Keratinocyte (primary cell): ENCODE measurements around the gene LMOD1. TPM values are rescaled to one million over a fixed set of nuclear protein-coding genes. Genes with fewer than 3 reads are reported as not detected.

Experiments
- DNase-seq: peaks from one replicate; pipeline ENCODE4 v3.0.0-alpha.2; 2011; ENCODE audit warnings: low read depth, missing footprints, low spot score
- FAIRE-seq: peaks from 2 replicates; lab custom pipeline; 2011; peaks lifted over from hg19 to GRCh38; lab: Jason Lieb, UNC
- H2AFZ ChIP-seq: 2 replicates; pipeline ENCODE4 v1.6.0; 2012; ENCODE audit warnings: low read length, control low read depth, inconsistent platforms; ENCODE audit not compliant: control insufficient read depth
- H3K27ac ChIP-seq: 2 replicates; pipeline ENCODE4 v1.5.1; 2011; ENCODE audit warnings: low read length; ENCODE audit not compliant: control insufficient read depth, insufficient read depth
- H3K27me3 ChIP-seq: 3 replicates; pipeline ENCODE4 v1.6.0; 2011; ENCODE audit warnings: low read length; ENCODE audit not compliant: control insufficient read depth, insufficient read depth; ENCODE audit errors: extremely low read depth
- H3K36me3 ChIP-seq, 2 experiments: 2 replicates in 1 of 2; 3 replicates in 1 of 2; pipeline ENCODE4 v1.5.1; 2011; ENCODE audit warnings: low read length in 2 of 2, mild to moderate bottlenecking in 1 of 2; ENCODE audit not compliant: control insufficient read depth in 2 of 2, insufficient read depth in 2 of 2; ENCODE audit errors: extremely low read depth in 1 of 2
- H3K4me1 ChIP-seq: 3 replicates; pipeline ENCODE4 v1.5.1; 2011; ENCODE audit warnings: low read length; ENCODE audit not compliant: control insufficient read depth, insufficient read depth; ENCODE audit errors: extremely low read depth
- H3K4me2 ChIP-seq: 3 replicates; pipeline ENCODE4 v1.6.0; 2011; ENCODE audit warnings: low read depth, low read length; ENCODE audit not compliant: control insufficient read depth, insufficient read depth; ENCODE audit errors: extremely low read depth
- H3K4me3 ChIP-seq, 3 experiments: fragments of 200-600 bp in 1 of 3; sonication (generic) in 1 of 3; 2 replicates in 2 of 3; 3 replicates in 1 of 3; pipeline ENCODE4 v1.5.1; 2011 to 2016; ENCODE audit warnings: low read length in 3 of 3, mild to moderate bottlenecking in 3 of 3, control low read depth in 2 of 3, inconsistent platforms in 1 of 3, low read depth in 1 of 3, mixed read lengths in 1 of 3, mixed run types in 1 of 3, moderate library complexity in 1 of 3; ENCODE audit not compliant: control insufficient read depth in 2 of 3, insufficient read depth in 2 of 3; ENCODE audit errors: extremely low read depth in 1 of 3
- H3K79me2 ChIP-seq: 2 replicates; pipeline ENCODE4 v1.6.0; 2012; ENCODE audit warnings: low read length; ENCODE audit not compliant: control insufficient read depth, insufficient read depth
- H3K9ac ChIP-seq: 3 replicates; pipeline ENCODE4 v1.6.0; 2011; ENCODE audit warnings: low read length; ENCODE audit not compliant: control insufficient read depth, insufficient read depth; ENCODE audit errors: extremely low read depth
- H3K9me1 ChIP-seq: 3 replicates; pipeline ENCODE4 v1.6.0; 2011; ENCODE audit warnings: low read length; ENCODE audit not compliant: control insufficient read depth, insufficient read depth; ENCODE audit errors: extremely low read depth
- H3K9me3 ChIP-seq: 2 replicates; pipeline ENCODE4 v1.5.1; 2012; ENCODE audit warnings: low read depth, low read length; ENCODE audit not compliant: control insufficient read depth
- H4K20me1 ChIP-seq: 3 replicates; pipeline ENCODE4 v1.6.0; 2011; ENCODE audit warnings: low read length; ENCODE audit not compliant: control insufficient read depth, insufficient read depth; ENCODE audit errors: extremely low read depth
- CTCF ChIP-seq, 3 experiments: IDR thresholded peaks in 1 of 3; conservative IDR thresholded peaks in 1 of 3; optimal IDR thresholded peaks in 1 of 3; 2 replicates in 2 of 3; 3 replicates in 1 of 3; pipeline versions ENCODE3 to v1.5.1; 2011; ENCODE audit warnings: low read length in 3 of 3, mild to moderate bottlenecking in 3 of 3, moderate library complexity in 2 of 3, control low read depth in 1 of 3, inconsistent platforms in 1 of 3; ENCODE audit not compliant: insufficient read depth in 2 of 3; ENCODE audit errors: extremely low read depth in 1 of 3
- EZH2 ChIP-seq: IDR thresholded peaks from one replicate; pipeline ENCODE4 v1.6.1; 2012; ENCODE audit warnings: inconsistent platforms, mild to moderate bottlenecking, low read length, moderate library complexity
- dilution Hi-C: fragments of 300-500 bp; cut with MboI; formaldehyde crosslinking; loops from one replicate; pipeline ENCODE4 v1.7.0; 2020; ENCODE audit warnings: low sequenced_read_pairs; ENCODE audit not compliant: extremely low pct_ligation_motif_present
- polyA plus RNA-seq, 5 experiments: library from polyadenylated mRNA; depleted of rRNA in 3 of 5; stranded (reverse) in 3 of 5; stranded (forward) in 1 of 5; unstranded in 1 of 5; fragments of >200 nt; gene quantifications; 1 replicate in 1 of 5; 2 replicates in 3 of 5; 3 replicates in 1 of 5; pipeline versions ENCODE4 v1.2.1 to v1.2.3, GENCODE V29; 2011 to 2012; ENCODE audit warnings: missing spikeins in 2 of 5, low read depth in 1 of 5, low replicate concordance in 1 of 5

LMOD1 gene
- polyA plus RNA-seq, 1 donor (not counting 4 experiments of a cell fraction or from before 2014, with no cell fraction given): not detected

- dilution Hi-C loops: no loop called here
- peaks cover 9% of the 10 kb centered on the region for H3K4me1 ChIP-seq
- DNase-seq (no peak), FAIRE-seq (no peak)
- no peak overlapping the region for H3K4me3 ChIP-seq
- no peak overlapping the region for H2AFZ ChIP-seq
- H4K20me1 ChIP-seq: no peaks in the 10 kb centered on the region
- no peak overlapping the region for H3K27ac ChIP-seq
- no peak overlapping the region for H3K4me2 ChIP-seq
- no peak for TF ChIP-seq CTCF (optimal IDR thresholded peaks at IDR 0.05 in 1 of 3, IDR thresholded peaks at IDR 0.05 in 1 of 3, conservative IDR thresholded peaks at IDR 0.05 in 1 of 3; ENCODE audit: extremely low read depth in 1 of 3, insufficient read depth in 2 of 3, low read length in 3 of 3)
- TF ChIP-seq EZH2: no peak
- H3K9me1 ChIP-seq: no peaks in the 10 kb centered on the region
- H3K27me3 ChIP-seq: no peaks in the 10 kb centered on the region
- no peaks in the 10 kb centered on the region for H3K9me3 ChIP-seq
- no peaks in the 10 kb centered on the region for H3K79me2 ChIP-seq
- H3K9ac ChIP-seq: no peak overlapping the region
- H3K36me3 ChIP-seq: no peaks in the 10 kb centered on the region
These were observed 28.0 kb downstream of the LMOD1 start for GRCh38 chr1:201918343-201918742.

GRCh38 chr1:201917362-201918033, 28.9 kb downstream of the LMOD1 start:
- H2AFZ ChIP-seq: no peak overlapping the region
- dilution Hi-C loops: no loop called here

More at GRCh38 chr1:201917362-201918033, 28.9 kb downstream of the LMOD1 start:
- Histone ChIP-seq H3K9me1 (no peaks in the 10 kb centered on the region), H3K27ac (no peak overlapping the region), H3K4me1 (peaks cover 9% of the 10 kb centered on the region), H4K20me1 (no peaks in the 10 kb centered on the region), H3K27me3 (no peaks in the 10 kb centered on the region), H3K4me3 (no peak overlapping the region), H3K9ac (no peak overlapping the region), H3K79me2 (no peaks in the 10 kb centered on the region), H3K9me3 (no peaks in the 10 kb centered on the region), H3K36me3 (no peaks in the 10 kb centered on the region), H3K4me2 (no peak overlapping the region)
- DNase-seq (no peak), FAIRE-seq (peak; percentile 78)
- TF ChIP-seq EZH2 (no peak), CTCF (optimal IDR thresholded peaks at IDR 0.05 in 1 of 3, IDR thresholded peaks at IDR 0.05 in 1 of 3, conservative IDR thresholded peaks at IDR 0.05 in 1 of 3; ENCODE audit: extremely low read depth in 1 of 3, insufficient read depth in 2 of 3, low read length in 3 of 3) (no peak)
